ENCODE measurements around the gene ZMIZ1. TPM values are rescaled to one million over a fixed set of nuclear protein-coding genes. Genes with fewer than 3 reads are reported as not detected.

ZMIZ1 gene
- total RNA-seq, 1 experiment from 2014 or later: 42.3 TPM

DNA sequence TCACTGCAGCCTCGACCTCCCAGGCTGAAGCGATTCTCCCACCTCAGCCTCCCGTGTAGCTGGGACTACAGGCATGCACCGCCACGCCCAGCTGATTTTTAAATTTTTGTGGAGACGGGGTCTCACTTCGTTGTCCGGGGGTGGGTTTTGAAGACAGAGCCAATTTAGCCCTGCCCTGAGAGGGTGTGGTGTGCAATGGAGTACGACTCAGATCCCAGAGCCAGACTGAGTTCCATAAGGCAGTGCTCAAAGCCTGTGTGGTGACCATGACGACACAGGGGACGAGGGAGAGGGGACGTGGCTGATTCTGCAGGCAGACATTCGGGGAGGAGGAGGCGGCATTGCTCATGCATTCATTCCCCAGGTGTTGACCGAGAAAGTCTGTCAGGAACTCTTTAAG, 72.1 kb downstream of the ZMIZ1 start:
- Mint-ChIP-seq H3K4me1 (ENCODE audit: low read depth, unreplicated experiment) (peaks cover 23% of the 10 kb centered on the region), H3K36me3 (ENCODE audit: insufficient read depth, unreplicated experiment) (peaks cover 56% of the 10 kb centered on the region), H3K27me3 (ENCODE audit: insufficient read depth, unreplicated experiment) (no peaks in the 10 kb centered on the region), H3K4me3 (ENCODE audit: unreplicated experiment) (no peak overlapping the region), H3K9me3 (ENCODE audit: unreplicated experiment) (no peaks in the 10 kb centered on the region), H3K27ac (ENCODE audit: unreplicated experiment) (no peak overlapping the region)
- Histone ChIP-seq H3K4me3 (ENCODE audit: low read depth, low read length) (no peak overlapping the region), H3K36me3 (ENCODE audit: control insufficient read depth, insufficient read depth, low read length) (peaks cover 2% of the 10 kb centered on the region), H3K4me1 (peaks cover 18% of the 10 kb centered on the region), H3K9me3 (no peaks in the 10 kb centered on the region), H3K27me3 (replicated peaks; ENCODE audit: control insufficient read depth, insufficient read depth, low read length) (no peaks in the 10 kb centered on the region)
- intact Hi-C loops (cut with micrococcal nuclease; ENCODE audit: unreplicated experiment): no loop called here
- no TSS peak for BruUV-seq (replicated peaks)
- ChIA-PET POLR2A (no interaction called here), CTCF (no interaction called here)
- TF ChIP-seq, protein P1, sequence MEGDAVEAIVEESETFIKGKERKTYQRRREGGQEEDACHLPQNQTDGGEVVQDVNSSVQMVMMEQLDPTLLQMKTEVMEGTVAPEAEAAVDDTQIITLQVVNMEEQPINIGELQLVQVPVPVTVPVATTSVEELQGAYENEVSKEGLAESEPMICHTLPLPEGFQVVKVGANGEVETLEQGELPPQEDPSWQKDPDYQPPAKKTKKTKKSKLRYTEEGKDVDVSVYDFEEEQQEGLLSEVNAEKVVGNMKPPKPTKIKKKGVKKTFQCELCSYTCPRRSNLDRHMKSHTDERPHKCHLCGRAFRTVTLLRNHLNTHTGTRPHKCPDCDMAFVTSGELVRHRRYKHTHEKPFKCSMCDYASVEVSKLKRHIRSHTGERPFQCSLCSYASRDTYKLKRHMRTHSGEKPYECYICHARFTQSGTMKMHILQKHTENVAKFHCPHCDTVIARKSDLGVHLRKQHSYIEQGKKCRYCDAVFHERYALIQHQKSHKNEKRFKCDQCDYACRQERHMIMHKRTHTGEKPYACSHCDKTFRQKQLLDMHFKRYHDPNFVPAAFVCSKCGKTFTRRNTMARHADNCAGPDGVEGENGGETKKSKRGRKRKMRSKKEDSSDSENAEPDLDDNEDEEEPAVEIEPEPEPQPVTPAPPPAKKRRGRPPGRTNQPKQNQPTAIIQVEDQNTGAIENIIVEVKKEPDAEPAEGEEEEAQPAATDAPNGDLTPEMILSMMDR (IDR thresholded peaks at IDR 0.05; ENCODE audit: insufficient read depth in 1 of 2, low read depth in 1 of 2, low read length in 1 of 2, severe bottlenecking in 1 of 2, unreplicated experiment in 1 of 2): no peak
- no peak for DNase-seq

DNA sequence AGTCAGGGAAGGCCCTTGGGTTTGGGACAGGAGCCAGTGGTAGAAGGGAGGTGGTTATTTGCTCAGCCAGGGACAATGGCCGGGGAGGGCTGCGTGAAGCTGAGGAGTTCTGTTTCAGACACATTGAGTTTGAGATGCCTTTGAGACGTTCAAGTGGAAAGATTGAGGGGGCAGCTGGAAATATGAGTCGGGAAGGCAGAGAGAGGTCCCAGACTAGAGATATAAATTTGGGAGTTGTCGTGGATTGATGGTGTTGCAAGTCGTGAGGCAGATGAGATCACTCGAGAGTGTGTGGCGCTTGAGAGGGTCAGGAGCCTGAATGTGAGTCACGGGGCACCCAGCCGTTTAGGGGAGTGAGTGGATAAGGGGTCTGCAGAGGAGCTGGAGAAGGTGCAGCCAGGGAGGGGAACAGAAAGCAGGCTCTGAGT, 73.3 kb downstream of the ZMIZ1 start:
- no peak for DNase-seq
- Mint-ChIP-seq H3K36me3 (ENCODE audit: insufficient read depth, unreplicated experiment) (peaks cover 48% of the 10 kb centered on the region), H3K27ac (ENCODE audit: unreplicated experiment) (peak overlapping the region; percentile 33), H3K4me3 (ENCODE audit: unreplicated experiment) (no peak overlapping the region), H3K9me3 (ENCODE audit: unreplicated experiment) (no peaks in the 10 kb centered on the region), H3K27me3 (ENCODE audit: insufficient read depth, unreplicated experiment) (no peaks in the 10 kb centered on the region), H3K4me1 (ENCODE audit: low read depth, unreplicated experiment) (peaks cover 23% of the 10 kb centered on the region)
- H3K9me3 ChIP-seq: no peaks in the 10 kb centered on the region
- TF ChIP-seq, protein P1 (IDR thresholded peaks at IDR 0.05; ENCODE audit: insufficient read depth in 1 of 2, low read depth in 1 of 2, low read length in 1 of 2, severe bottlenecking in 1 of 2, unreplicated experiment in 1 of 2): no peak
- intact Hi-C loops (cut with micrococcal nuclease; ENCODE audit: unreplicated experiment): no loop called here
- no peaks in the 10 kb centered on the region for H3K27me3 ChIP-seq (replicated peaks; ENCODE audit: control insufficient read depth, insufficient read depth, low read length)
- no peak overlapping the region for H3K4me3 ChIP-seq (ENCODE audit: low read depth, low read length)
- no TSS peak for BruUV-seq (replicated peaks)
- H3K4me1 ChIP-seq: peaks cover 19% of the 10 kb centered on the region
- H3K36me3 ChIP-seq (ENCODE audit: control insufficient read depth, insufficient read depth, low read length): peaks cover 2% of the 10 kb centered on the region
- ChIA-PET CTCF (no interaction called here), POLR2A (no interaction called here)

DNA sequence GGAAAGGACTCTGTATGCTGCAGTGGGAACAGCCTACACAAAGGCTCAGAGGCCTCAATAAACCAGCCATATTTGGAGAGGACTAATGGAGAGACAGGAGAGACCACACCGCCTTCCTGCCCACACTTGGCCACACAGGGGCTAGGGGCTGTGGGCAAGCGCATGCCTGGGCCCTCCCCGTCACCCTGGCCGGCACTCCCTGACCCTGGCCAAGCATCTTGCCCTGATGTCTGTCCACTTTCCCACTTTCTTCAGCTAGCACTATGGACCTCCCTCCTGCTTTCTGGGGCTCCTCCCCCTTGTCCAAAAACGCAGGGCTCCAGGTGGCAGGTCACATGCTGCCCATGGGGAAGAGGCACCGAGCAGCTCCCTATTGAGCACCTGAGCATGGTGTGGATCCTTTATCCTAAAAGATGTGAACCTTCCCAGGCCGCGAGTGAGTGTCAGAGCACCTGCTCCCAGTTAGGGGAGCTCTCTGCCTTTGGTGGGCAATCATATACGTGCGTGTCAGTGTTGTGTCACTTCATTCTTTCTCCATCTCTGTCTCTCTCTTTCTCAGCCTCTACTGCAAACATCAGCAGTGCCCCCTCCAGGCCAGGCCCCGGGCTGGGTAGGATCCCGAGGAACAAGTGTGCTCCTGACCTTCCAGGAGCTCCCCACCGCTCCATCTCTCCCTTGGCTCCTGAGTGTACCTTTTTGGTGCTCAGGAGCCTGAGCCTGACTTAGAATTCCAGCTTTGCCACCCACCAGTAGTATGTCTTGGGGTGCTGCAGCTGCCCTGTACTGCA, 74.0 kb downstream of the ZMIZ1 start:
- Mint-ChIP-seq H3K4me3 (ENCODE audit: unreplicated experiment) (no peak overlapping the region), H3K36me3 (ENCODE audit: insufficient read depth, unreplicated experiment) (peaks cover 52% of the 10 kb centered on the region), H3K27ac (ENCODE audit: unreplicated experiment) (peak overlapping the region; percentile 33), H3K27me3 (ENCODE audit: insufficient read depth, unreplicated experiment) (no peaks in the 10 kb centered on the region), H3K9me3 (ENCODE audit: unreplicated experiment) (no peaks in the 10 kb centered on the region), H3K4me1 (ENCODE audit: low read depth, unreplicated experiment) (peaks cover 23% of the 10 kb centered on the region)
- no TSS peak for BruUV-seq (replicated peaks)
- Histone ChIP-seq H3K4me3 (ENCODE audit: low read depth, low read length) (no peak overlapping the region), H3K36me3 (ENCODE audit: control insufficient read depth, insufficient read depth, low read length) (peaks cover 2% of the 10 kb centered on the region), H3K27me3 (replicated peaks; ENCODE audit: control insufficient read depth, insufficient read depth, low read length) (no peaks in the 10 kb centered on the region), H3K4me1 (peaks cover 19% of the 10 kb centered on the region), H3K9me3 (no peaks in the 10 kb centered on the region)
- POLR2A ChIA-PET: no interaction called here
- TF ChIP-seq, protein P1 (IDR thresholded peaks at IDR 0.05; ENCODE audit: insufficient read depth in 1 of 2, low read depth in 1 of 2, low read length in 1 of 2, severe bottlenecking in 1 of 2, unreplicated experiment in 1 of 2): no peak
- CTCF ChIA-PET: no interaction called here
- intact Hi-C loops (cut with micrococcal nuclease; ENCODE audit: unreplicated experiment): no loop called here
- no peak for DNase-seq

All from Caco-2 (cell line).